ENCODE measurements around the gene STOX2.

Gene STOX2

GRCh38 chr4:183909187-183909586 is 4.1 kb downstream of the STOX2 start:
- no peak for TF ChIP-seq FOXP2 (optimal IDR thresholded peaks at IDR 0.05; ENCODE audit: borderline replicate concordance, extremely low read depth, extremely low read length, insufficient read depth)

- TF ChIP-seq POLR2AphosphoS5 (IDR thresholded peaks at IDR 0.05; ENCODE audit: low read depth, low read length) = no peak
- TF ChIP-seq TAF1 (IDR thresholded peaks at IDR 0.05; ENCODE audit: borderline replicate concordance, insufficient read depth, low read length) = no peak
- no peak for TF ChIP-seq FOXP2 (optimal IDR thresholded peaks at IDR 0.05; ENCODE audit: borderline replicate concordance, extremely low read depth, extremely low read length, insufficient read depth)
- no peak for TF ChIP-seq REST (IDR thresholded peaks at IDR 0.05; ENCODE audit: insufficient read depth in 1 of 2, low read depth in 2 of 2, low read length in 2 of 2)
- TF ChIP-seq SIN3A (IDR thresholded peaks at IDR 0.05; ENCODE audit: borderline replicate concordance, insufficient read depth, low read length) = no peak
These were observed 4.7 kb downstream of the STOX2 start for GRCh38 chr4:183909801-183910200.

GRCh38 chr4:183912585-183912984 is 7.5 kb downstream of the STOX2 start:
- TF ChIP-seq REST (IDR thresholded peaks at IDR 0.05; ENCODE audit: insufficient read depth in 1 of 2, low read depth in 2 of 2, low read length in 2 of 2) = no peak
- TF ChIP-seq FOXP2 (optimal IDR thresholded peaks at IDR 0.05; ENCODE audit: borderline replicate concordance, extremely low read depth, extremely low read length, insufficient read depth) = no peak
- no peak for TF ChIP-seq TAF1 (IDR thresholded peaks at IDR 0.05; ENCODE audit: borderline replicate concordance, insufficient read depth, low read length)

GRCh38 chr4:183915976-183916375 is 10.9 kb downstream of the STOX2 start:
- no peak for TF ChIP-seq REST (IDR thresholded peaks at IDR 0.05; ENCODE audit: insufficient read depth in 1 of 2, low read depth in 2 of 2, low read length in 2 of 2)
- TF ChIP-seq SIN3A (IDR thresholded peaks at IDR 0.05; ENCODE audit: borderline replicate concordance, insufficient read depth, low read length) = no peak
- TF ChIP-seq TAF1 (IDR thresholded peaks at IDR 0.05; ENCODE audit: borderline replicate concordance, insufficient read depth, low read length) = no peak
- TF ChIP-seq FOXP2 (optimal IDR thresholded peaks at IDR 0.05; ENCODE audit: borderline replicate concordance, extremely low read depth, extremely low read length, insufficient read depth) = no peak
- TF ChIP-seq POLR2AphosphoS5 (IDR thresholded peaks at IDR 0.05; ENCODE audit: low read depth, low read length) = no peak

GRCh38 chr4:183918696-183919095 is 13.6 kb downstream of the STOX2 start:
- TF ChIP-seq FOXP2 (optimal IDR thresholded peaks at IDR 0.05; ENCODE audit: borderline replicate concordance, extremely low read depth, extremely low read length, insufficient read depth) (no peak), REST (IDR thresholded peaks at IDR 0.05; ENCODE audit: insufficient read depth in 1 of 2, low read depth in 2 of 2, low read length in 2 of 2) (no peak), POLR2AphosphoS5 (IDR thresholded peaks at IDR 0.05; ENCODE audit: low read depth, low read length) (no peak), SIN3A (IDR thresholded peaks at IDR 0.05; ENCODE audit: borderline replicate concordance, insufficient read depth, low read length) (no peak), TAF1 (IDR thresholded peaks at IDR 0.05; ENCODE audit: borderline replicate concordance, insufficient read depth, low read length) (no peak)
